GM12878 (cell line): ENCODE data around the gene DAAM2. TPM values are rescaled to one million over a fixed set of nuclear protein-coding genes. Genes with fewer than 3 reads are reported as not detected.

Experiments used
- ATAC-seq: fragments of 200-7000 bp; cut with Tn5 transposase; 3 replicates; pipeline ENCODE4 v1.9.1; 2020; ENCODE audit warnings: mild to moderate bottlenecking, moderate library complexity
- BruUV-seq: library from RNA; stranded (reverse); fragments of 400-500 nt; replicated peaks from 2 replicates; lab custom pipeline; 2021; lab: Mats Ljungman, UMichigan
- CTCF ChIA-PET: fragments of 300-600 bp; sonication (Branson Sonifier 250); formaldehyde crosslinking; extraction: SDS; loops from one replicate; lab custom pipeline; 2021; ENCODE audit warnings: inconsistent platforms; lab: Yijun Ruan, JAX
- POLR2A ChIA-PET: fragments of 350-600 bp; formaldehyde crosslinking; extraction: SDS; loops from one replicate; lab custom pipeline; 2021; ENCODE audit warnings: inconsistent platforms; lab: Charles Lee
- RAD21 ChIA-PET: fragments of 300-600 bp; sonication (Branson Sonifier 250); formaldehyde crosslinking; loops from one replicate; lab custom pipeline; 2023; ENCODE audit warnings: antibody characterized with exemption; ENCODE audit not compliant: unreplicated experiment; lab: Charles Lee
- SMC1A ChIA-PET: fragments of 300-600 bp; sonication (Branson Sonifier 250); formaldehyde crosslinking; loops from one replicate; lab custom pipeline; 2023; ENCODE audit not compliant: unreplicated experiment, uncharacterized antibody; lab: Charles Lee
- DNase-seq: peaks from one replicate; pipeline ENCODE4 v3.0.0-alpha.2; 2011; ENCODE audit warnings: low read depth, low spot score
- FAIRE-seq: peaks from 3 replicates; lab custom pipeline; 2011; peaks lifted over from hg19 to GRCh38; lab: Jason Lieb, UNC
- H2AFZ ChIP-seq: 2 replicates; pipeline ENCODE4 v1.6.0; 2011; ENCODE audit warnings: low read depth, low read length, control low read depth; ENCODE audit not compliant: control insufficient read depth
- H3K27ac ChIP-seq: 2 replicates; pipeline ENCODE4 v1.5.1; 2011; ENCODE audit warnings: control low read depth; ENCODE audit not compliant: control insufficient read depth, insufficient read depth
- H3K27me3 ChIP-seq, 2 experiments: replicated peaks in 1 of 2; 2 replicates each; pipeline versions ENCODE4 v1.6.0 to v1.6.1; 2011; ENCODE audit warnings: low read length in 1 of 2; ENCODE audit not compliant: control insufficient read depth in 2 of 2, insufficient read depth in 2 of 2
- H3K36me3 ChIP-seq, 2 experiments: 2 replicates each; pipeline ENCODE4 v1.5.1; 2011; ENCODE audit warnings: low read length in 1 of 2; ENCODE audit not compliant: control insufficient read depth in 2 of 2, insufficient read depth in 2 of 2
- H3K4me1 ChIP-seq: 2 replicates; pipeline ENCODE4 v1.6.1; 2011; ENCODE audit warnings: mild to moderate bottlenecking, low read length, moderate library complexity, mixed read lengths; ENCODE audit not compliant: control insufficient read depth, insufficient read depth
- H3K4me2 ChIP-seq: 2 replicates; pipeline ENCODE4 v1.6.0; 2011; ENCODE audit warnings: control low read depth; ENCODE audit not compliant: control insufficient read depth, insufficient read depth
- H3K4me3 ChIP-seq: fragments of 200-600 bp; sonication (generic); 2 replicates; pipeline ENCODE4 v1.5.1; 2016
- H3K79me2 ChIP-seq: 2 replicates; pipeline ENCODE4 v1.6.0; 2011; ENCODE audit warnings: low read length; ENCODE audit not compliant: control insufficient read depth, insufficient read depth
- H3K9ac ChIP-seq: 2 replicates; pipeline ENCODE4 v1.8.0; 2011; ENCODE audit warnings: low read length, control low read depth, mixed read lengths; ENCODE audit not compliant: control insufficient read depth, insufficient read depth
- H3K9me3 ChIP-seq: replicated peaks from 3 replicates; pipeline ENCODE4 v1.5.1; 2011; ENCODE audit warnings: mild to moderate bottlenecking, low read length; ENCODE audit not compliant: control insufficient read depth, insufficient read depth
- H4K20me1 ChIP-seq: 2 replicates; pipeline ENCODE4 v1.6.0; 2011; ENCODE audit not compliant: control insufficient read depth, insufficient read depth
- BACH1 ChIP-seq: fragments of 450-650 bp; IDR thresholded peaks from 2 replicates; pipeline ENCODE4 v1.6.1; 2017; ENCODE audit warnings: mild to moderate bottlenecking, borderline replicate concordance
- CBX3 ChIP-seq: fragments of 200-600 bp; sonication (generic); IDR thresholded peaks from 2 replicates; pipeline ENCODE4 v1.6.1; 2016; ENCODE audit warnings: low read depth, borderline replicate concordance
- JUND ChIP-seq: IDR thresholded peaks from 2 replicates; pipeline ENCODE4 v1.6.1; 2012; ENCODE audit warnings: low read depth, mild to moderate bottlenecking, low read length, improper control_type of control experiment, moderate library complexity
- KDM1A ChIP-seq: fragments of 200-600 bp; sonication (generic); IDR thresholded peaks from 2 replicates; pipeline ENCODE4 v1.6.1; 2016; ENCODE audit warnings: borderline replicate concordance
- NBN ChIP-seq: fragments of 450-650 bp; IDR thresholded peaks from 2 replicates; pipeline ENCODE4 v1.6.1; 2016
- NRF1 ChIP-seq: conservative IDR thresholded peaks from 2 replicates; pipeline ENCODE4 v1.6.1; 2011; ENCODE audit warnings: mild to moderate bottlenecking, low read depth, low read length, improper control_type of control experiment
- SMAD5 ChIP-seq: IDR thresholded peaks from 2 replicates; pipeline ENCODE4 v1.6.1; 2016; ENCODE audit warnings: antibody characterized with exemption, low read depth
- SP1 ChIP-seq: IDR thresholded peaks from one replicate; pipeline ENCODE4 v1.6.1; 2011; ENCODE audit warnings: low read depth, low read length
- SUPT20H ChIP-seq: IDR thresholded peaks from 2 replicates; pipeline ENCODE4 v1.6.1; 2011; ENCODE audit warnings: low read depth, mild to moderate bottlenecking, low read length, moderate library complexity, borderline replicate concordance; ENCODE audit not compliant: control insufficient read depth
- ZBED1 ChIP-seq: IDR thresholded peaks from 2 replicates; pipeline ENCODE4 v1.6.1; 2016; ENCODE audit warnings: borderline replicate concordance
- WGBS: methylation state at CpG from one replicate; pipeline ENCODE4 v1.1.6; 2016; ENCODE audit warnings: low lambda C conversion rate; ENCODE audit not compliant: insufficient replicate concordance, insufficient coverage; ENCODE audit errors: missing lambda C conversion rate; 5-methylcytosine and 5-hydroxymethylcytosine counted together
- in situ Hi-C: fragments of 300-500 bp; cut with MboI; formaldehyde crosslinking; loops from 9 replicates; pipeline ENCODE4 v1.14.3; 2018; ENCODE audit warnings: mixed read lengths
- intact Hi-C: fragments of 100-400 bp; cut with micrococcal nuclease; formaldehyde crosslinking; loops from one replicate; pipeline ENCODE4 v1.14.2; 2022; ENCODE audit not compliant: unreplicated experiment
- polyA plus RNA-seq, 11 experiments: library from polyadenylated mRNA; depleted of rRNA in 4 of 11; unstranded in 6 of 11; stranded (reverse) in 5 of 11; fragments of >200 nt; fragmentation: Nextera tagmentation in 4 of 11; fragmentation: Illumina TruSeq in 1 of 11; extraction: Ambion mirVana in 4 of 11; extraction: Trizol in 1 of 11; gene quantifications; 1 replicate in 1 of 11; 2 replicates in 10 of 11; pipeline versions ENCODE4 v1.2.1 to v1.2.3, GENCODE V29; 2011 to 2016; ENCODE audit warnings: inconsistent platforms in 2 of 11, missing spikeins in 2 of 11, low read depth in 1 of 11
- total RNA-seq, 4 experiments: library from RNA; depleted of rRNA in 3 of 4; stranded (reverse); fragments of >200 nt in 3 of 4; fragmentation: Illumina TruSeq in 1 of 4; extraction: Trizol in 1 of 4; gene quantifications; 2 replicates each; pipeline versions ENCODE4 v1.2.1 to v1.2.3, GENCODE V29; 2013 to 2021
- TF ChIP-seq, protein P1 (sequence below): IDR thresholded peaks from 2 replicates; pipeline ENCODE4 v1.6.1; 2011; ENCODE audit warnings: borderline replicate concordance, low read depth, mild to moderate bottlenecking, moderate library complexity, low read length; ENCODE audit not compliant: insufficient read depth, poor library complexity, severe bottlenecking
- TF ChIP-seq, protein P2 (sequence below): fragments of 150-350 bp; IDR thresholded peaks from 2 replicates; pipeline ENCODE4 v1.6.1; 2016; ENCODE audit warnings: low read depth, low read length
- TF ChIP-seq, protein P3 (sequence below): fragments of 450-650 bp; IDR thresholded peaks from 2 replicates; pipeline ENCODE4 v1.6.1; 2016; ENCODE audit warnings: mild to moderate bottlenecking
- TF ChIP-seq, protein P4 (sequence below): fragments of 450-650 bp; IDR thresholded peaks from 2 replicates; pipeline ENCODE4 v1.6.1; 2018; ENCODE audit warnings: mild to moderate bottlenecking, low read depth, moderate library complexity; ENCODE audit not compliant: partially characterized antibody
- TF ChIP-seq, protein P5 (sequence below): fragments of 450-650 bp; IDR thresholded peaks from 2 replicates; pipeline ENCODE4 v1.6.1; 2014; ENCODE audit warnings: mild to moderate bottlenecking

DAAM2 gene
- total and polyA plus RNA-seq, 10 of the 15 experiments (the other 5 are each of a cell fraction or from before 2014, with no cell fraction given), result 0.05 to 0.22 TPM; not detected in 8

DNA sequence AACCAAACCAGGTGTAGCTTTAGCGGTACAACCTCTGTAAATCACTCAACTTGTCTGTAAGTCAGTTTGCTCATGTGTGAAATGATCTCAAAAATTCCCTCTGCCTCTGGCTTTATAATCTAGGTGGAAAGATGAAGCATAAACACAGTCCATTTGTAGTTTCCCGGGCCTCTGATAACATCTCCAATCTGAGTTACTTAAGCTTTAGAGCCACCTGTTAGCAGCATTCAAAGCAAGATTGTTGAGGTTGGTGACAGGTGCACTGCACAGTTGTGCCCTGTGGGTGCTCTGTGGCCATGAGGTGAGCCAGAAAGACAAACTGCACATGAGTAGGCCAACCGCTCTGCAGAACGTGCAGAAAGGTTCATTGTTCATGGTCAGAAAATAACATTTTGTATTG lies 88.4 kb downstream of the DAAM2 start:
- Histone ChIP-seq H3K4me1 (no peaks in the 10 kb centered on the region), H3K27me3 (peaks cover 0 to 2% of the 10 kb centered on the region in 2 experiments; a peak in 2 of 4 replicates), H3K79me2 (no peaks in the 10 kb centered on the region), H3K4me2 (no peak overlapping the region), H4K20me1 (no peaks in the 10 kb centered on the region), H3K27ac (no peak overlapping the region), H3K36me3 (no peaks in the 10 kb centered on the region), H3K9ac (no peak overlapping the region), H2AFZ (no peak overlapping the region), H3K9me3 (no peaks in the 10 kb centered on the region), H3K4me3 (no peak overlapping the region)
- in situ Hi-C loops, result loop anchor here (10.0 kb wide), 1 partner anchor 526 kb away; no protein-coding TSS in a partner anchor
- DNase-seq (no peak), ATAC-seq (no peak), FAIRE-seq (no peak)
- RAD21 ChIA-PET, result interaction anchor here (0.8 kb wide), 1 partner anchor 503 kb away, joined by 3 read pairs; no protein-coding TSS in a partner anchor
- SMC1A ChIA-PET, result interaction anchor here (1.2 to 2.5 kb wide), 2 partner anchors 15 kb away, joined by 4 to 15 read pairs; no protein-coding TSS in a partner anchor
- CTCF ChIA-PET, result interaction anchor here (0.6 to 11.7 kb wide), 8 partner anchors 11 to 518 kb away, joined by 3 to 98 read pairs (median 5); no protein-coding TSS in a partner anchor
- BruUV-seq, result no TSS peak
- WGBS, result 22% methylated on average over 4 of the region's 4 CpGs
- POLR2A ChIA-PET, result no interaction called here
- intact Hi-C loops, result no loop called here
- TF ChIP-seq SP1 (no peak), NBN (no peak), SUPT20H (no peak), JUND (no peak), SMAD5 (no peak), NRF1 (no peak), ZBED1 (no peak), BACH1 (no peak), KDM1A (no peak), CBX3 (no peak)
- TF ChIP-seq, protein P1, sequence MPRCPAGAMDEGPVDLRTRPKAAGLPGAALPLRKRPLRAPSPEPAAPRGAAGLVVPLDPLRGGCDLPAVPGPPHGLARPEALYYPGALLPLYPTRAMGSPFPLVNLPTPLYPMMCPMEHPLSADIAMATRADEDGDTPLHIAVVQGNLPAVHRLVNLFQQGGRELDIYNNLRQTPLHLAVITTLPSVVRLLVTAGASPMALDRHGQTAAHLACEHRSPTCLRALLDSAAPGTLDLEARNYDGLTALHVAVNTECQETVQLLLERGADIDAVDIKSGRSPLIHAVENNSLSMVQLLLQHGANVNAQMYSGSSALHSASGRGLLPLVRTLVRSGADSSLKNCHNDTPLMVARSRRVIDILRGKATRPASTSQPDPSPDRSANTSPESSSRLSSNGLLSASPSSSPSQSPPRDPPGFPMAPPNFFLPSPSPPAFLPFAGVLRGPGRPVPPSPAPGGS, result no peak
- TF ChIP-seq, protein P2, sequence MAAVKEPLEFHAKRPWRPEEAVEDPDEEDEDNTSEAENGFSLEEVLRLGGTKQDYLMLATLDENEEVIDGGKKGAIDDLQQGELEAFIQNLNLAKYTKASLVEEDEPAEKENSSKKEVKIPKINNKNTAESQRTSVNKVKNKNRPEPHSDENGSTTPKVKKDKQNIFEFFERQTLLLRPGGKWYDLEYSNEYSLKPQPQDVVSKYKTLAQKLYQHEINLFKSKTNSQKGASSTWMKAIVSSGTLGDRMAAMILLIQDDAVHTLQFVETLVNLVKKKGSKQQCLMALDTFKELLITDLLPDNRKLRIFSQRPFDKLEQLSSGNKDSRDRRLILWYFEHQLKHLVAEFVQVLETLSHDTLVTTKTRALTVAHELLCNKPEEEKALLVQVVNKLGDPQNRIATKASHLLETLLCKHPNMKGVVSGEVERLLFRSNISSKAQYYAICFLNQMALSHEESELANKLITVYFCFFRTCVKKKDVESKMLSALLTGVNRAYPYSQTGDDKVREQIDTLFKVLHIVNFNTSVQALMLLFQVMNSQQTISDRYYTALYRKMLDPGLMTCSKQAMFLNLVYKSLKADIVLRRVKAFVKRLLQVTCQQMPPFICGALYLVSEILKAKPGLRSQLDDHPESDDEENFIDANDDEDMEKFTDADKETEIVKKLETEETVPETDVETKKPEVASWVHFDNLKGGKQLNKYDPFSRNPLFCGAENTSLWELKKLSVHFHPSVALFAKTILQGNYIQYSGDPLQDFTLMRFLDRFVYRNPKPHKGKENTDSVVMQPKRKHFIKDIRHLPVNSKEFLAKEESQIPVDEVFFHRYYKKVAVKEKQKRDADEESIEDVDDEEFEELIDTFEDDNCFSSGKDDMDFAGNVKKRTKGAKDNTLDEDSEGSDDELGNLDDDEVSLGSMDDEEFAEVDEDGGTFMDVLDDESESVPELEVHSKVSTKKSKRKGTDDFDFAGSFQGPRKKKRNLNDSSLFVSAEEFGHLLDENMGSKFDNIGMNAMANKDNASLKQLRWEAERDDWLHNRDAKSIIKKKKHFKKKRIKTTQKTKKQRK, result no peak
- TF ChIP-seq, protein P3, sequence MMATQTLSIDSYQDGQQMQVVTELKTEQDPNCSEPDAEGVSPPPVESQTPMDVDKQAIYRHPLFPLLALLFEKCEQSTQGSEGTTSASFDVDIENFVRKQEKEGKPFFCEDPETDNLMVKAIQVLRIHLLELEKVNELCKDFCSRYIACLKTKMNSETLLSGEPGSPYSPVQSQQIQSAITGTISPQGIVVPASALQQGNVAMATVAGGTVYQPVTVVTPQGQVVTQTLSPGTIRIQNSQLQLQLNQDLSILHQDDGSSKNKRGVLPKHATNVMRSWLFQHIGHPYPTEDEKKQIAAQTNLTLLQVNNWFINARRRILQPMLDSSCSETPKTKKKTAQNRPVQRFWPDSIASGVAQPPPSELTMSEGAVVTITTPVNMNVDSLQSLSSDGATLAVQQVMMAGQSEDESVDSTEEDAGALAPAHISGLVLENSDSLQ, result no peak
- TF ChIP-seq, protein P4, sequence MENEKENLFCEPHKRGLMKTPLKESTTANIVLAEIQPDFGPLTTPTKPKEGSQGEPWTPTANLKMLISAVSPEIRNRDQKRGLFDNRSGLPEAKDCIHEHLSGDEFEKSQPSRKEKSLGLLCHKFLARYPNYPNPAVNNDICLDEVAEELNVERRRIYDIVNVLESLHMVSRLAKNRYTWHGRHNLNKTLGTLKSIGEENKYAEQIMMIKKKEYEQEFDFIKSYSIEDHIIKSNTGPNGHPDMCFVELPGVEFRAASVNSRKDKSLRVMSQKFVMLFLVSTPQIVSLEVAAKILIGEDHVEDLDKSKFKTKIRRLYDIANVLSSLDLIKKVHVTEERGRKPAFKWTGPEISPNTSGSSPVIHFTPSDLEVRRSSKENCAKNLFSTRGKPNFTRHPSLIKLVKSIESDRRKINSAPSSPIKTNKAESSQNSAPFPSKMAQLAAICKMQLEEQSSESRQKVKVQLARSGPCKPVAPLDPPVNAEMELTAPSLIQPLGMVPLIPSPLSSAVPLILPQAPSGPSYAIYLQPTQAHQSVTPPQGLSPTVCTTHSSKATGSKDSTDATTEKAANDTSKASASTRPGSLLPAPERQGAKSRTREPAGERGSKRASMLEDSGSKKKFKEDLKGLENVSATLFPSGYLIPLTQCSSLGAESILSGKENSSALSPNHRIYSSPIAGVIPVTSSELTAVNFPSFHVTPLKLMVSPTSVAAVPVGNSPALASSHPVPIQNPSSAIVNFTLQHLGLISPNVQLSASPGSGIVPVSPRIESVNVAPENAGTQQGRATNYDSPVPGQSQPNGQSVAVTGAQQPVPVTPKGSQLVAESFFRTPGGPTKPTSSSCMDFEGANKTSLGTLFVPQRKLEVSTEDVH, result no peak
- TF ChIP-seq, protein P5, sequence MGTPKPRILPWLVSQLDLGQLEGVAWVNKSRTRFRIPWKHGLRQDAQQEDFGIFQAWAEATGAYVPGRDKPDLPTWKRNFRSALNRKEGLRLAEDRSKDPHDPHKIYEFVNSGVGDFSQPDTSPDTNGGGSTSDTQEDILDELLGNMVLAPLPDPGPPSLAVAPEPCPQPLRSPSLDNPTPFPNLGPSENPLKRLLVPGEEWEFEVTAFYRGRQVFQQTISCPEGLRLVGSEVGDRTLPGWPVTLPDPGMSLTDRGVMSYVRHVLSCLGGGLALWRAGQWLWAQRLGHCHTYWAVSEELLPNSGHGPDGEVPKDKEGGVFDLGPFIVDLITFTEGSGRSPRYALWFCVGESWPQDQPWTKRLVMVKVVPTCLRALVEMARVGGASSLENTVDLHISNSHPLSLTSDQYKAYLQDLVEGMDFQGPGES, result no peak
